HG03520 (cell line): ENCODE measurements around the gene NADK.
"Not testable (repeated sequence)": the region's sequence is repeated elsewhere in the genome, so short reads cannot be mapped to it uniquely, and the experiment has no call there.

Source experiments
- ATAC-seq: cut with Tn5 transposase; IDR thresholded peaks from one replicate; pipeline ENCODE4 v1.9.1; 2021; ENCODE audit warnings: mild to moderate bottlenecking, moderate library complexity; ENCODE audit not compliant: unreplicated experiment

Gene NADK

GRCh38 chr1:1715109-1715883 is 63.0 kb downstream of the NADK start:
- ATAC-seq: not testable (repeated sequence)

- ATAC-seq: not testable (repeated sequence)
These were observed 70.4 kb downstream of the NADK start for GRCh38 chr1:1707897-1708296.

GRCh38 chr1:1707241-1707640 is 71.0 kb downstream of the NADK start:
- not testable (repeated sequence) for ATAC-seq

GRCh38 chr1:1705623-1706022 is 72.6 kb downstream of the NADK start:
- ATAC-seq: not testable (repeated sequence)

- ATAC-seq: not testable (repeated sequence)
These were observed 73.8 kb downstream of the NADK start for GRCh38 chr1:1704284-1704957.

- ATAC-seq: no peak
These were observed 74.5 kb downstream of the NADK start for GRCh38 chr1:1703796-1704195.

- not testable (repeated sequence) for ATAC-seq
These were observed 75.8 kb downstream of the NADK start for GRCh38 chr1:1702506-1702905.
